ENCODE results near the gene XPR1.

DNA sequence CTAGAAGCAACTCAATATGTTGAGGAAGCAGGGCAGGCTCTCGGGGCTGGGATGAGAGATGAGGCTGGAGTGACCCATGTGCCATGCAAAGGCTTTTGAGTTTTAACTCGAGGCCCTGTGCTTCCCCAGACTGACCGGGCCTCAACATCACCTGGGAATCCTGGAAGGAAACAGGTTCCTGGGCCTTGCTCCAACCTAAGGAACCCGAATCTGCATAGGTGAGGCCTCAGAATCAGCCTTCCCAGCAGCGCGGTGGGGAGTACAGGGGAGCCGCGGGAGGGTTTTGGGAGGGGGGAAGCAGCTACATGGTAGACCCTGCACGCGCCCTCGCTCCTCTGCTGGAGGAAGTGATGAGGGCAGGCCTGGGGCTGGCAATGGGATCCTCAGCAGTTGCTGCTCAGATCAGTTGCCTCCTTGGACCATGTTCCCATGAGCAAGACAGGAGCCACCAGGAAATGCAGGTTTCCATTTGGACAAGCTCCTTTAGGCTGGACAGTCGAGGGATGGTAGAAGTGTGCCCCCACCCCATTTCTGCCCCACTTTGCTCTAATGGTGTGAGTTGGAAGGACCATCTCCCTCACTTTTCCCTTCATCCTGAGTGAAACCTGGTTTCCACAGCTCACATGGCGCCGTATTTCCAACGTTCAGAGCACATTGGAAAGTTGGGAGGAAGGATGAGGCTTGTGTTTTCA, 276.4 kb downstream of the XPR1 start:
- TF ChIP-seq, protein P1, sequence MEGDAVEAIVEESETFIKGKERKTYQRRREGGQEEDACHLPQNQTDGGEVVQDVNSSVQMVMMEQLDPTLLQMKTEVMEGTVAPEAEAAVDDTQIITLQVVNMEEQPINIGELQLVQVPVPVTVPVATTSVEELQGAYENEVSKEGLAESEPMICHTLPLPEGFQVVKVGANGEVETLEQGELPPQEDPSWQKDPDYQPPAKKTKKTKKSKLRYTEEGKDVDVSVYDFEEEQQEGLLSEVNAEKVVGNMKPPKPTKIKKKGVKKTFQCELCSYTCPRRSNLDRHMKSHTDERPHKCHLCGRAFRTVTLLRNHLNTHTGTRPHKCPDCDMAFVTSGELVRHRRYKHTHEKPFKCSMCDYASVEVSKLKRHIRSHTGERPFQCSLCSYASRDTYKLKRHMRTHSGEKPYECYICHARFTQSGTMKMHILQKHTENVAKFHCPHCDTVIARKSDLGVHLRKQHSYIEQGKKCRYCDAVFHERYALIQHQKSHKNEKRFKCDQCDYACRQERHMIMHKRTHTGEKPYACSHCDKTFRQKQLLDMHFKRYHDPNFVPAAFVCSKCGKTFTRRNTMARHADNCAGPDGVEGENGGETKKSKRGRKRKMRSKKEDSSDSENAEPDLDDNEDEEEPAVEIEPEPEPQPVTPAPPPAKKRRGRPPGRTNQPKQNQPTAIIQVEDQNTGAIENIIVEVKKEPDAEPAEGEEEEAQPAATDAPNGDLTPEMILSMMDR (conservative IDR thresholded peaks at IDR 0.05), result no peak
- no peak for TF ChIP-seq EZH2 (IDR thresholded peaks at IDR 0.05; ENCODE audit: low read depth)

Measured in PC-9 (cell line).